HL-60 (cell line): Measurements from ENCODE around the gene SACM1L.

Experiments
- DNase-seq, 2 experiments: peaks; one replicate each; pipeline ENCODE4 v3.0.0-alpha.2; 2010 to 2020; ENCODE audit warnings: low read depth in 1 of 2, low spot score in 1 of 2
- H3K27ac ChIP-seq: fragments of 250-450 bp; sonication (Bioruptor Pico); replicated peaks from 2 replicates; pipeline ENCODE4 v1.5.1; 2020; ENCODE audit warnings: mild to moderate bottlenecking, moderate library complexity
- H3K27me3 ChIP-seq: fragments of 250-450 bp; sonication (Bioruptor Pico); 2 replicates; pipeline ENCODE4 v1.5.1; 2021; ENCODE audit warnings: mild to moderate bottlenecking, moderate library complexity; ENCODE audit not compliant: insufficient read depth, poor library complexity, severe bottlenecking
- H3K4me3 ChIP-seq: replicated peaks from 2 replicates; pipeline ENCODE4 v1.5.1; 2011; ENCODE audit warnings: mild to moderate bottlenecking, control low read depth, low read length; ENCODE audit not compliant: insufficient read depth
- GABPA ChIP-seq: IDR thresholded peaks from 2 replicates; pipeline ENCODE4 v1.6.1; 2012; ENCODE audit warnings: low read depth
- POLR2AphosphoS5 ChIP-seq: IDR thresholded peaks from 2 replicates; pipeline ENCODE4 v1.6.1; 2012; ENCODE audit warnings: low read depth
- SPI1 ChIP-seq: IDR thresholded peaks from 2 replicates; pipeline ENCODE4 v1.6.1; 2012; ENCODE audit warnings: low read depth, mild to moderate bottlenecking, borderline replicate concordance
- TF ChIP-seq, protein P1 (sequence below): IDR thresholded peaks from one replicate; pipeline ENCODE4 v1.5.1; 2011; ENCODE audit warnings: low read length, control low read depth, inconsistent platforms; ENCODE audit not compliant: insufficient read depth
- TF ChIP-seq, protein P2 (sequence below): IDR thresholded peaks from 2 replicates; pipeline ENCODE4 v1.6.1; 2012; ENCODE audit warnings: low read depth; ENCODE audit not compliant: insufficient replicate concordance

SACM1L gene

DNA sequence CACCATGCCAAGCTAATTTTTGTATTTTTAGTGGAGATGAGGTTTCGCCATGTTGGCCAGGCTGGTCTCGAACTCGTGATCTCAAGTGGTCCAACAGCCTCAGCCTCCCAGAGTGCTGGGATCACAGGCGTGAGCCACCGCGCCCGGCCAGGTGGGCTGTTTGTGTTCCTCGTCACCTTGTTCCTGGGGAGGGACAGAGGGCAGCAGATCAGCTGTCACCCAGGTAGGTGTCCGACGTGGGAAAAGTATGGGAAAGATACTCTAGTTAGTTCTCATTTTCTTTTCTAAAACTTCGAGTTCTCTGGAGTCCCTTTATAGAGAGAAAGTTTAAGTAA is 28.7 kb upstream of the SACM1L start:
- Histone ChIP-seq H3K27me3 (no peaks in the 10 kb centered on the region), H3K4me3 (no peak overlapping the region), H3K27ac (no peak overlapping the region)
- no peak for DNase-seq
- TF ChIP-seq, protein P1, sequence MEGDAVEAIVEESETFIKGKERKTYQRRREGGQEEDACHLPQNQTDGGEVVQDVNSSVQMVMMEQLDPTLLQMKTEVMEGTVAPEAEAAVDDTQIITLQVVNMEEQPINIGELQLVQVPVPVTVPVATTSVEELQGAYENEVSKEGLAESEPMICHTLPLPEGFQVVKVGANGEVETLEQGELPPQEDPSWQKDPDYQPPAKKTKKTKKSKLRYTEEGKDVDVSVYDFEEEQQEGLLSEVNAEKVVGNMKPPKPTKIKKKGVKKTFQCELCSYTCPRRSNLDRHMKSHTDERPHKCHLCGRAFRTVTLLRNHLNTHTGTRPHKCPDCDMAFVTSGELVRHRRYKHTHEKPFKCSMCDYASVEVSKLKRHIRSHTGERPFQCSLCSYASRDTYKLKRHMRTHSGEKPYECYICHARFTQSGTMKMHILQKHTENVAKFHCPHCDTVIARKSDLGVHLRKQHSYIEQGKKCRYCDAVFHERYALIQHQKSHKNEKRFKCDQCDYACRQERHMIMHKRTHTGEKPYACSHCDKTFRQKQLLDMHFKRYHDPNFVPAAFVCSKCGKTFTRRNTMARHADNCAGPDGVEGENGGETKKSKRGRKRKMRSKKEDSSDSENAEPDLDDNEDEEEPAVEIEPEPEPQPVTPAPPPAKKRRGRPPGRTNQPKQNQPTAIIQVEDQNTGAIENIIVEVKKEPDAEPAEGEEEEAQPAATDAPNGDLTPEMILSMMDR = no peak
- TF ChIP-seq, protein P2, sequence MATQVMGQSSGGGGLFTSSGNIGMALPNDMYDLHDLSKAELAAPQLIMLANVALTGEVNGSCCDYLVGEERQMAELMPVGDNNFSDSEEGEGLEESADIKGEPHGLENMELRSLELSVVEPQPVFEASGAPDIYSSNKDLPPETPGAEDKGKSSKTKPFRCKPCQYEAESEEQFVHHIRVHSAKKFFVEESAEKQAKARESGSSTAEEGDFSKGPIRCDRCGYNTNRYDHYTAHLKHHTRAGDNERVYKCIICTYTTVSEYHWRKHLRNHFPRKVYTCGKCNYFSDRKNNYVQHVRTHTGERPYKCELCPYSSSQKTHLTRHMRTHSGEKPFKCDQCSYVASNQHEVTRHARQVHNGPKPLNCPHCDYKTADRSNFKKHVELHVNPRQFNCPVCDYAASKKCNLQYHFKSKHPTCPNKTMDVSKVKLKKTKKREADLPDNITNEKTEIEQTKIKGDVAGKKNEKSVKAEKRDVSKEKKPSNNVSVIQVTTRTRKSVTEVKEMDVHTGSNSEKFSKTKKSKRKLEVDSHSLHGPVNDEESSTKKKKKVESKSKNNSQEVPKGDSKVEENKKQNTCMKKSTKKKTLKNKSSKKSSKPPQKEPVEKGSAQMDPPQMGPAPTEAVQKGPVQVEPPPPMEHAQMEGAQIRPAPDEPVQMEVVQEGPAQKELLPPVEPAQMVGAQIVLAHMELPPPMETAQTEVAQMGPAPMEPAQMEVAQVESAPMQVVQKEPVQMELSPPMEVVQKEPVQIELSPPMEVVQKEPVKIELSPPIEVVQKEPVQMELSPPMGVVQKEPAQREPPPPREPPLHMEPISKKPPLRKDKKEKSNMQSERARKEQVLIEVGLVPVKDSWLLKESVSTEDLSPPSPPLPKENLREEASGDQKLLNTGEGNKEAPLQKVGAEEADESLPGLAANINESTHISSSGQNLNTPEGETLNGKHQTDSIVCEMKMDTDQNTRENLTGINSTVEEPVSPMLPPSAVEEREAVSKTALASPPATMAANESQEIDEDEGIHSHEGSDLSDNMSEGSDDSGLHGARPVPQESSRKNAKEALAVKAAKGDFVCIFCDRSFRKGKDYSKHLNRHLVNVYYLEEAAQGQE = no peak
- no peak for TF ChIP-seq POLR2AphosphoS5
- TF ChIP-seq SPI1 = no peak
- no peak for TF ChIP-seq GABPA

DNA sequence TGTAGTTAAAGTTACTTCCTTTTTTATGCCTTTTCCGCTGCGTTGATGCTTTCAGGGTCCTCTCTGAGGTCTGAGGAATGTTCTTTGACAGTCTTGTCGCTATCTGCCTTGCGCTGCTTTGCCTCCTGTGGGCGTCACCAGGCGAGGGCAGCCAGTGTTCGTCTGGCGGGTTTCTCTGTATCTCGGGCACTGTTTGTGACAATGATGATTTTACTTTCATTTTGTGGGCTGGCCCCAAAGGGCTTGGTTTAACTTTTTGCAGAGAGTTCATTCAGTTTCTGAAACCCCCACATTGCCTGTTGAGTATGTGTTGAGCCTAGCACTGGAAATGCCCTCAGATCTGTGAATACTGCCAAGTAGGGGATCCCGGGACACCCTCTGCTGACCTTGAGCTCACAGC is 24.6 kb upstream of the SACM1L start:
- no peak for TF ChIP-seq GABPA
- TF ChIP-seq, protein P1 = no peak
- TF ChIP-seq SPI1 = no peak
- TF ChIP-seq POLR2AphosphoS5 = no peak
- TF ChIP-seq, protein P2 = no peak
- Histone ChIP-seq H3K4me3 (no peak overlapping the region), H3K27ac (no peak overlapping the region), H3K27me3 (no peaks in the 10 kb centered on the region)
- no peak for DNase-seq

DNA sequence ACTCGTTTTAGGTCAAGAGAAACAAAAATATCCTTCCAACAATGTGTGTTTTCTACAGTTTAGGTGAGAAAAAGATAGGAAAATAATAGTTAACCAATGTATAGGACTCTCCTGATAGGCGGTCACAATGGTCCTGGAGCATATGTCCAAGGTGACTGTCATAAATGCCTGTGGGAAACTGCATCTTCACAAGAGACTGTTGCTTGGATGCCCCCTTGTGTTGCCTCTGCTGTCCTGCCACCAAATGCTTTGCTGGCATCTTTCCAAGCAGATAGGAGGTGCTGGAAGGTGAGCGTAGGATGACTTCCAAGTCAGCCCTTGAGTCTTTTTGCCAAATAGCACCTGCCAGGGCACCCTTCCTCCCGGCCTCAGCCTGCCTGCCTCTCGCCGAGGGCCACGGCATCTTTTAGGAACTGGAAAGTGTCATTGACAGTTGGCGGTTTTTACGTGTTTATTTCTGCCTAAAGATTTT is 24.1 kb upstream of the SACM1L start:
- DNase-seq = peak; percentile 40 to 58
- no peaks in the 10 kb centered on the region for H3K27me3 ChIP-seq
- no peak overlapping the region for H3K27ac ChIP-seq
- no peak for TF ChIP-seq GABPA
- TF ChIP-seq, protein P1 = peak; percentile 33
- no peak; the same call in 1 of the 2 replicates for TF ChIP-seq POLR2AphosphoS5
- TF ChIP-seq, protein P2 = no peak
- no peak for TF ChIP-seq SPI1
- H3K4me3 ChIP-seq = no peak overlapping the region
